Measurements from ENCODE around the gene RALBP1. TPM values are rescaled to one million over a fixed set of nuclear protein-coding genes. Genes with fewer than 3 reads are reported as not detected.

RALBP1 gene
- total and polyA plus RNA-seq, 4 donors, result 15.6 to 34.8 (median 21.0) TPM

- no peak overlapping the region for H3K9ac ChIP-seq (ENCODE audit: low read depth in 1 of 2, low read length in 2 of 2)
- no peaks in the 10 kb centered on the region for H3K4me1 ChIP-seq (ENCODE audit: control insufficient read depth in 4 of 4, insufficient read depth in 4 of 4, low read length in 3 of 4)
- DNase-seq (ENCODE audit: low spot score), result no peak
- H3K27ac ChIP-seq (ENCODE audit: low read depth in 1 of 2, low read length in 2 of 2), result no peak overlapping the region
- TF ChIP-seq ATF3 (IDR thresholded peaks at IDR 0.05) (no peak), ZBTB33 (IDR thresholded peaks at IDR 0.05) (no peak), EGR1 (IDR thresholded peaks at IDR 0.05; ENCODE audit: low read depth in 2 of 2) (no peak), SP1 (IDR thresholded peaks at IDR 0.05) (no peak), NR2F2 (IDR thresholded peaks at IDR 0.05) (no peak), FOXA1 (IDR thresholded peaks at IDR 0.05) (no peak), YY1 (IDR thresholded peaks at IDR 0.05) (no peak), TAF1 (conservative IDR thresholded peaks at IDR 0.05) (no peak), RAD21 (IDR thresholded peaks at IDR 0.05) (no peak), JUND (IDR thresholded peaks at IDR 0.05) (no peak), HNF4A (conservative IDR thresholded peaks at IDR 0.05) (no peak), FOXA2 (IDR thresholded peaks at IDR 0.05) (no peak), HNF4G (IDR thresholded peaks at IDR 0.05) (no peak), GABPA (IDR thresholded peaks at IDR 0.05 in 1 of 2, conservative IDR thresholded peaks at IDR 0.05 in 1 of 2) (no peak), REST (IDR thresholded peaks at IDR 0.05) (no peak), RXRA (IDR thresholded peaks at IDR 0.05) (no peak)
- TF ChIP-seq, protein P1, sequence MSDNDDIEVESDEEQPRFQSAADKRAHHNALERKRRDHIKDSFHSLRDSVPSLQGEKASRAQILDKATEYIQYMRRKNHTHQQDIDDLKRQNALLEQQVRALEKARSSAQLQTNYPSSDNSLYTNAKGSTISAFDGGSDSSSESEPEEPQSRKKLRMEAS (IDR thresholded peaks at IDR 0.05), result no peak
- TF ChIP-seq, protein P2, sequence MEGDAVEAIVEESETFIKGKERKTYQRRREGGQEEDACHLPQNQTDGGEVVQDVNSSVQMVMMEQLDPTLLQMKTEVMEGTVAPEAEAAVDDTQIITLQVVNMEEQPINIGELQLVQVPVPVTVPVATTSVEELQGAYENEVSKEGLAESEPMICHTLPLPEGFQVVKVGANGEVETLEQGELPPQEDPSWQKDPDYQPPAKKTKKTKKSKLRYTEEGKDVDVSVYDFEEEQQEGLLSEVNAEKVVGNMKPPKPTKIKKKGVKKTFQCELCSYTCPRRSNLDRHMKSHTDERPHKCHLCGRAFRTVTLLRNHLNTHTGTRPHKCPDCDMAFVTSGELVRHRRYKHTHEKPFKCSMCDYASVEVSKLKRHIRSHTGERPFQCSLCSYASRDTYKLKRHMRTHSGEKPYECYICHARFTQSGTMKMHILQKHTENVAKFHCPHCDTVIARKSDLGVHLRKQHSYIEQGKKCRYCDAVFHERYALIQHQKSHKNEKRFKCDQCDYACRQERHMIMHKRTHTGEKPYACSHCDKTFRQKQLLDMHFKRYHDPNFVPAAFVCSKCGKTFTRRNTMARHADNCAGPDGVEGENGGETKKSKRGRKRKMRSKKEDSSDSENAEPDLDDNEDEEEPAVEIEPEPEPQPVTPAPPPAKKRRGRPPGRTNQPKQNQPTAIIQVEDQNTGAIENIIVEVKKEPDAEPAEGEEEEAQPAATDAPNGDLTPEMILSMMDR (IDR thresholded peaks at IDR 0.05; ENCODE audit: low read depth, low read length, missing input control), result no peak
- no peak overlapping the region for H3K4me3 ChIP-seq (ENCODE audit: low read depth in 1 of 3, low read length in 3 of 3)
- no peaks in the 10 kb centered on the region for H3K9me3 ChIP-seq (ENCODE audit: control insufficient read depth in 4 of 4, low read length in 3 of 4)
- peaks cover 2 to 19% (median 15%) of the 10 kb centered on the region in 4 donors for H3K36me3 ChIP-seq (ENCODE audit: control insufficient read depth in 4 of 4, insufficient read depth in 3 of 4, low read depth in 1 of 4, low read length in 3 of 4)
- 86% methylated on average over 4 of the region's 4 CpGs for WGBS
- H3K27me3 ChIP-seq (ENCODE audit: control insufficient read depth in 4 of 4, insufficient read depth in 4 of 4, low read length in 3 of 4), result no peaks in the 10 kb centered on the region
Measured at GRCh38 chr18:9542924-9543323, 67.6 kb downstream of the RALBP1 start.
